Endodermal cell (in vitro differentiated cells): ENCODE results near the gene TMEM209. TPM values are rescaled to one million over a fixed set of nuclear protein-coding genes. Genes with fewer than 3 reads are reported as not detected.

Experiments
- DNase-seq: peaks from one replicate; pipeline ENCODE4 v3.0.0-alpha.2; 2017
- H3K27ac ChIP-seq: 2 replicates; pipeline ENCODE4 v1.5.1; 2013; ENCODE audit warnings: mild to moderate bottlenecking, low read depth, low read length, moderate library complexity
- H3K27me3 ChIP-seq: 2 replicates; pipeline ENCODE4 v1.6.1; 2013; ENCODE audit warnings: mild to moderate bottlenecking, low read length, moderate library complexity; ENCODE audit not compliant: insufficient read depth, control insufficient read depth, poor library complexity, severe bottlenecking
- H3K36me3 ChIP-seq: 2 replicates; pipeline ENCODE4 v1.7.0; 2013; ENCODE audit warnings: mild to moderate bottlenecking, low read length, moderate library complexity; ENCODE audit not compliant: control insufficient read depth, insufficient read depth
- H3K4me1 ChIP-seq: one replicate; pipeline ENCODE4 v1.7.0; 2013; ENCODE audit warnings: low read length; ENCODE audit not compliant: control insufficient read depth, insufficient read depth
- H3K4me3 ChIP-seq: 2 replicates; pipeline ENCODE4 v1.5.1; 2013; ENCODE audit warnings: mild to moderate bottlenecking, low read length, moderate library complexity
- H3K9ac ChIP-seq: 2 replicates; pipeline ENCODE4 v1.6.1; 2013; ENCODE audit warnings: mild to moderate bottlenecking, low read length, moderate library complexity; ENCODE audit not compliant: poor library complexity, severe bottlenecking; ENCODE audit errors: extremely low read depth
- H3K9me3 ChIP-seq: 2 replicates; pipeline ENCODE4 v1.6.1; 2013; ENCODE audit warnings: mild to moderate bottlenecking, low read length, moderate library complexity; ENCODE audit not compliant: control insufficient read depth
- H3K27ac Mint-ChIP-seq: 2 replicates; pipeline ENCODE4 v1.8.0; 2020; ENCODE audit warnings: mixed read lengths
- H3K27me3 Mint-ChIP-seq: 2 replicates; pipeline ENCODE4 v1.8.0; 2021; ENCODE audit warnings: mild to moderate bottlenecking, mixed read lengths; ENCODE audit not compliant: insufficient read depth
- H3K36me3 Mint-ChIP-seq: 2 replicates; pipeline ENCODE4 v1.8.0; 2020; ENCODE audit warnings: low read depth, mixed read lengths
- H3K4me1 Mint-ChIP-seq: 2 replicates; pipeline ENCODE4 v1.8.0; 2020; ENCODE audit warnings: mixed read lengths
- H3K4me3 Mint-ChIP-seq: 2 replicates; pipeline ENCODE4 v1.8.0; 2020; ENCODE audit warnings: mild to moderate bottlenecking, moderate library complexity, mixed read lengths
- H3K9me3 Mint-ChIP-seq: 2 replicates; pipeline ENCODE4 v1.8.0; 2020; ENCODE audit warnings: mild to moderate bottlenecking, mixed read lengths
- CTCF ChIP-seq: fragments of 200-600 bp; sonication (generic); conservative IDR thresholded peaks from 2 replicates; pipeline ENCODE4 v1.5.0; 2021; ENCODE audit warnings: antibody characterized with exemption, mild to moderate bottlenecking
- WGBS, 2 experiments: methylation state at CpG; one replicate each; pipeline versions ENCODE4 v1.1.5 to v1.1.7; 2013; ENCODE audit warnings: missing lambda C conversion rate in 2 of 2, mixed read lengths in 1 of 2; ENCODE audit not compliant: insufficient coverage in 1 of 2, insufficient read length in 1 of 2; 5-methylcytosine and 5-hydroxymethylcytosine counted together
- total RNA-seq, 2 donors: library from RNA; stranded (reverse); fragmentation: NEBNext Ultra II Directional in 1 of 2; extraction: Animal tissue kit (Norgen Biotek cat#: 25700) in 1 of 2; gene quantifications; 2 replicates in 1 of 2; 3 replicates in 1 of 2; pipeline ENCODE4 v1.2.1, GENCODE V29; 2021

The TMEM209 gene
- total RNA-seq, 2 donors from 2014 or later: 30.9 to 37.9 TPM

GRCh38 chr7:130180571-130181262 is 24.5 kb downstream of the TMEM209 start:
- Mint-ChIP-seq H3K27ac (no peak overlapping the region), H3K9me3 (no peaks in the 10 kb centered on the region), H3K36me3 (peaks cover 63% of the 10 kb centered on the region), H3K4me1 (no peaks in the 10 kb centered on the region), H3K4me3 (no peak overlapping the region), H3K27me3 (no peaks in the 10 kb centered on the region)
- no peaks in the 10 kb centered on the region for H3K27me3 ChIP-seq
- WGBS, 2 experiments: 93 to 95% methylated on average over 8 to 9 of the region's 9 CpGs
- no peaks in the 10 kb centered on the region for H3K4me1 ChIP-seq
- no peaks in the 10 kb centered on the region for H3K9me3 ChIP-seq
- H3K27ac ChIP-seq: no peak overlapping the region
- H3K4me3 ChIP-seq: no peak overlapping the region
- no peak overlapping the region for H3K9ac ChIP-seq
- H3K36me3 ChIP-seq: peaks cover 76% of the 10 kb centered on the region
- DNase-seq: no peak
- TF ChIP-seq CTCF: no peak

- peaks cover 77% of the 10 kb centered on the region for H3K36me3 ChIP-seq
- WGBS, 2 experiments: 98 to 100% methylated on average over 1 to 2 of the region's 2 CpGs
- Mint-ChIP-seq H3K4me1 (no peaks in the 10 kb centered on the region), H3K27ac (no peak overlapping the region), H3K9me3 (no peaks in the 10 kb centered on the region), H3K36me3 (peaks cover 64% of the 10 kb centered on the region), H3K27me3 (no peaks in the 10 kb centered on the region), H3K4me3 (no peak overlapping the region)
- no peak overlapping the region for H3K27ac ChIP-seq
- no peak for TF ChIP-seq CTCF
- no peak overlapping the region for H3K4me3 ChIP-seq
- no peaks in the 10 kb centered on the region for H3K9me3 ChIP-seq
- H3K9ac ChIP-seq: no peak overlapping the region
- no peaks in the 10 kb centered on the region for H3K4me1 ChIP-seq
- H3K27me3 ChIP-seq: no peaks in the 10 kb centered on the region
- no peak for DNase-seq
Measured at GRCh38 chr7:130179631-130180030, 25.6 kb downstream of the TMEM209 start.

GRCh38 chr7:130178251-130178650 is 27.0 kb downstream of the TMEM209 start:
- peaks cover 74% of the 10 kb centered on the region for H3K36me3 ChIP-seq
- no peaks in the 10 kb centered on the region for H3K4me1 Mint-ChIP-seq
- H3K27me3 Mint-ChIP-seq: no peaks in the 10 kb centered on the region
- H3K9me3 ChIP-seq: no peaks in the 10 kb centered on the region
- H3K4me1 ChIP-seq: no peaks in the 10 kb centered on the region
- DNase-seq: no peak
- H3K4me3 ChIP-seq: no peak overlapping the region
- H3K27ac Mint-ChIP-seq: no peak overlapping the region
- H3K4me3 Mint-ChIP-seq: no peak overlapping the region
- no peak overlapping the region for H3K9ac ChIP-seq
- WGBS, 2 experiments: 94 to 97% methylated on average over 3 to 4 of the region's 4 CpGs
- no peaks in the 10 kb centered on the region for H3K27me3 ChIP-seq
- peaks cover 65% of the 10 kb centered on the region for H3K36me3 Mint-ChIP-seq
- H3K27ac ChIP-seq: no peak overlapping the region
- no peaks in the 10 kb centered on the region for H3K9me3 Mint-ChIP-seq
- TF ChIP-seq CTCF: no peak
